HCT116 (cell line): ENCODE results near the gene NARS2. TPM values are rescaled to one million over a fixed set of nuclear protein-coding genes. Genes with fewer than 3 reads are reported as not detected.

Source experiments
- ATAC-seq: fragments of 200-7000 bp; cut with Tn5 transposase; 2 replicates; pipeline ENCODE4 v1.9.1; 2020; ENCODE audit warnings: mild to moderate bottlenecking, moderate library complexity
- BruUV-seq: library from RNA; stranded (reverse); fragments of 400-500 nt; replicated peaks from 2 replicates; lab custom pipeline; 2021; lab: Mats Ljungman, UMichigan
- CTCF ChIA-PET: fragments of 300-600 bp; sonication (Branson Sonifier 250); formaldehyde crosslinking; loops from one replicate; lab custom pipeline; 2021; ENCODE audit warnings: antibody characterized with exemption; lab: Charles Lee
- POLR2A ChIA-PET: fragments of 300-600, 350-600 bp; sonication (Branson Sonifier 250); formaldehyde crosslinking; loops from one replicate; lab custom pipeline; 2021; ENCODE audit warnings: antibody characterized with exemption; lab: Charles Lee
- RAD21 ChIA-PET, 2 experiments: fragments of 300-600 bp; sonication (Branson Sonifier 250); formaldehyde crosslinking; loops; one replicate each; lab custom pipeline; 2023; ENCODE audit warnings: low total read pairs in 2 of 2; ENCODE audit not compliant: uncharacterized antibody in 2 of 2, unreplicated experiment in 2 of 2, low non-redundant PET in 1 of 2; lab: Charles Lee
- DNase-seq: peaks from one replicate; pipeline ENCODE4 v3.0.0-alpha.2; 2010; ENCODE audit warnings: low read depth, low spot score
- H2AFZ ChIP-seq: fragments of 200-600 bp; shearing (Covaris generic), sonication (generic); 2 replicates; pipeline ENCODE4 v1.6.1; 2017; ENCODE audit warnings: low read depth, mixed run types, mixed read lengths, antibody characterized with exemption, low read length; ENCODE audit not compliant: poor library complexity, severe bottlenecking
- H3K27ac ChIP-seq: 2 replicates; pipeline ENCODE4 v1.5.1; 2012; ENCODE audit warnings: low read depth, low read length
- H3K27me3 ChIP-seq: fragments of 200-600 bp; sonication (generic); 2 replicates; pipeline ENCODE4 v1.6.1; 2016; ENCODE audit warnings: mixed run types, low read length, mixed read lengths; ENCODE audit not compliant: insufficient read depth
- H3K36me3 ChIP-seq, 2 experiments: fragments of 200-500 bp in 1 of 2; fragments of 200-600 bp in 1 of 2; sonication (Bioruptor generic) in 1 of 2; sonication (generic) in 1 of 2; 2 replicates each; pipeline versions ENCODE4 v1.5.1 to v1.6.1; 2014 to 2016; ENCODE audit warnings: low read length in 2 of 2, inconsistent platforms in 1 of 2, mixed read lengths in 1 of 2, mixed run types in 1 of 2; ENCODE audit not compliant: insufficient read depth in 2 of 2, control insufficient read depth in 1 of 2
- H3K4me1 ChIP-seq, 2 experiments: fragments of 200-600 bp in 1 of 2; sonication (generic) in 1 of 2; 2 replicates each; pipeline versions ENCODE4 v1.5.1 to v1.6.1; 2012 to 2017; ENCODE audit warnings: low read length in 2 of 2, inconsistent platforms in 1 of 2, mild to moderate bottlenecking in 1 of 2, mixed read lengths in 1 of 2, mixed run types in 1 of 2, moderate library complexity in 1 of 2; ENCODE audit not compliant: insufficient read depth in 2 of 2, control insufficient read depth in 1 of 2
- H3K4me2 ChIP-seq: fragments of 200-600 bp; sonication (generic); 2 replicates; pipeline ENCODE4 v1.6.1; 2017; ENCODE audit warnings: mixed run types, low read length, mixed read lengths
- H3K4me3 ChIP-seq, 2 experiments: fragments of 200-600 bp in 1 of 2; sonication (generic) in 1 of 2; replicated peaks in 1 of 2; 2 replicates each; pipeline ENCODE4 v1.5.1; 2011 to 2016; ENCODE audit warnings: low read length in 2 of 2, control low read depth in 1 of 2, low read depth in 1 of 2, mild to moderate bottlenecking in 1 of 2, mixed read lengths in 1 of 2, mixed run types in 1 of 2
- H3K79me2 ChIP-seq: fragments of 200-600 bp; sonication (generic); 2 replicates; pipeline ENCODE4 v1.6.1; 2017; ENCODE audit warnings: mild to moderate bottlenecking, mixed run types, low read length, moderate library complexity, mixed read lengths; ENCODE audit not compliant: insufficient read depth
- H3K9ac ChIP-seq: fragments of 200-600 bp; sonication (generic); 2 replicates; pipeline ENCODE4 v1.6.1; 2016; ENCODE audit warnings: low read length, mixed read lengths
- H3K9me2 ChIP-seq: fragments of 200-600 bp; sonication (generic), shearing (Covaris generic); 2 replicates; pipeline ENCODE4 v1.6.1; 2017; ENCODE audit warnings: mixed run types, mild to moderate bottlenecking, moderate library complexity; ENCODE audit not compliant: insufficient read depth
- H3K9me3 ChIP-seq, 2 experiments: fragments of 200-500 bp in 1 of 2; fragments of 200-600 bp in 1 of 2; sonication (Bioruptor generic) in 1 of 2; sonication (generic) in 1 of 2; 2 replicates each; pipeline ENCODE4 v1.6.1; 2014 to 2017; ENCODE audit warnings: low read length in 2 of 2, mixed read lengths in 2 of 2, inconsistent platforms in 1 of 2, low read depth in 1 of 2, mild to moderate bottlenecking in 1 of 2, mixed run types in 1 of 2, moderate library complexity in 1 of 2; ENCODE audit not compliant: control insufficient read depth in 1 of 2, insufficient read depth in 1 of 2
- H4K20me1 ChIP-seq: fragments of 200-600 bp; sonication (generic), shearing (Covaris generic); 2 replicates; pipeline ENCODE4 v1.6.1; 2017; ENCODE audit warnings: mixed run types, mild to moderate bottlenecking, moderate library complexity; ENCODE audit not compliant: insufficient read depth
- CBX3 ChIP-seq: IDR thresholded peaks from 2 replicates; pipeline ENCODE4 v1.6.1; 2012; ENCODE audit warnings: low read depth
- ELF1 ChIP-seq: IDR thresholded peaks from 2 replicates; pipeline ENCODE4 v1.6.1; 2012; ENCODE audit warnings: low read depth, borderline replicate concordance
- EZH2 ChIP-seq: fragments of 200-600 bp; sonication (generic); IDR thresholded peaks from 2 replicates; pipeline ENCODE4 v1.6.1; 2017; ENCODE audit warnings: antibody characterized with exemption, mixed run types
- EZH2phosphoT487 ChIP-seq: fragments of 200-600 bp; IDR thresholded peaks from 2 replicates; pipeline ENCODE4 v1.6.1; 2018; ENCODE audit warnings: antibody characterized with exemption, borderline replicate concordance
- FOSL1 ChIP-seq: IDR thresholded peaks from 2 replicates; pipeline ENCODE4 v1.6.1; 2012; ENCODE audit warnings: low read depth
- JUND ChIP-seq: IDR thresholded peaks from 2 replicates; pipeline ENCODE4 v1.6.1; 2012
- POLR2AphosphoS5 ChIP-seq: IDR thresholded peaks from 2 replicates; pipeline ENCODE4 v1.6.1; 2011; ENCODE audit warnings: mild to moderate bottlenecking, low read depth, low read length, moderate library complexity
- RAD21 ChIP-seq: IDR thresholded peaks from 2 replicates; pipeline ENCODE4 v1.6.1; 2012; ENCODE audit warnings: low read depth, mild to moderate bottlenecking
- SP1 ChIP-seq: IDR thresholded peaks from 2 replicates; pipeline ENCODE4 v1.6.1; 2012; ENCODE audit warnings: low read depth
- TCF7L2 ChIP-seq: IDR thresholded peaks from 2 replicates; pipeline ENCODE4 v1.7.0; 2011; ENCODE audit warnings: borderline replicate concordance, inconsistent platforms; ENCODE audit not compliant: insufficient read depth, insufficient read length; ENCODE audit errors: extremely low read depth
- ZFX ChIP-seq: fragments of 450-650 bp; IDR thresholded peaks from 2 replicates; pipeline ENCODE4 v1.6.1; 2017
- intact Hi-C: fragments of 100-400 bp; cut with micrococcal nuclease; formaldehyde crosslinking; loops from 2 replicates; pipeline ENCODE4 v1.10.0; 2022
- total RNA-seq: library from RNA; stranded (reverse); gene quantifications from one replicate; pipeline ENCODE4 v1.2.1, GENCODE V29; 2021; ENCODE audit not compliant: unreplicated experiment
- TF ChIP-seq, protein P1 (sequence below): IDR thresholded peaks from 2 replicates; pipeline ENCODE4 v1.6.1; 2012
- TF ChIP-seq, protein P2 (sequence below), 3 experiments: fragments of 200-600 bp in 1 of 3; sonication (generic) in 1 of 3; IDR thresholded peaks in 2 of 3; conservative IDR thresholded peaks in 1 of 3; 2 replicates each; pipeline ENCODE4 v1.5.1; 2012 to 2017; ENCODE audit warnings: low read depth in 2 of 3, low read length in 2 of 3, antibody characterized with exemption in 1 of 3, borderline replicate concordance in 1 of 3, control low read depth in 1 of 3, mild to moderate bottlenecking in 1 of 3, mixed read lengths in 1 of 3, mixed run types in 1 of 3, moderate library complexity in 1 of 3; ENCODE audit not compliant: insufficient read depth in 1 of 3
- TF ChIP-seq, protein P3 (sequence below): IDR thresholded peaks from 2 replicates; pipeline ENCODE4 v1.6.1; 2012; ENCODE audit warnings: low read depth
- TF ChIP-seq, protein P4 (sequence below): IDR thresholded peaks from 2 replicates; pipeline ENCODE4 v1.6.1; 2011; ENCODE audit warnings: mild to moderate bottlenecking, low read length, moderate library complexity; ENCODE audit not compliant: insufficient replicate concordance; ENCODE audit errors: extremely low read depth

Gene NARS2
- total RNA-seq, 1 experiment from 2014 or later: 26.0 TPM

DNA sequence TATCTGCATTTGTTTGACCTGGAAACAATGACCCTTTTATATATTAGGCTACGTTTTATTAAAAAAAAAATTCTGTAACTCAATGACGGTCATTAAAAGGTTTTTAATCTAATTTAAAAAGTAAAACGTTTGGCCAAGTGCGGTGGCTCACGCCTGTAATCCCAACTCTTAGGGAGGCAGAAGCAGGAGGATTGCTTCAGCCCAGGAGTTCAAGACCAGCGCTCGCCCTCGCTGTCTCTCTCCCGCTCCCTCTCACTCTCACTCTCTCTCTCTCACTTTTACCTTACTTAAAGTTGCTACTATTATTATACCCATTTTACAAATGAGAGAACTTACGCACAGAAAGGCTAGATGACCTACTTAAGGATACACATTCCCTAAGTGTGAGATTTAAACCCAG is 814 bp upstream of the NARS2 start:
- ChIA-PET RAD21 (no interaction called here), CTCF (interaction anchor here (3.7 kb wide), 1 partner anchor 11 kb away, joined by 29 read pairs; no protein-coding TSS in a partner anchor), POLR2A (no interaction called here)
- H3K27me3 ChIP-seq: no peaks in the 10 kb centered on the region
- H3K4me3 ChIP-seq: peak overlapping the region; percentile 88 to 92
- H3K27ac ChIP-seq: no peak overlapping the region
- peak overlapping the region; percentile 98 for H2AFZ ChIP-seq
- H4K20me1 ChIP-seq: no peaks in the 10 kb centered on the region
- DNase-seq (no peak), ATAC-seq (no peak)
- peaks cover 0 to 12% of the 10 kb centered on the region in 2 experiments; a peak in 1 of 4 replicates for H3K4me1 ChIP-seq
- H3K4me2 ChIP-seq: peak overlapping the region; percentile 79
- H3K36me3 ChIP-seq: peaks cover 3 to 6% of the 10 kb centered on the region in 2 experiments; a peak in 2 of 4 replicates
- H3K79me2 ChIP-seq: peaks cover 29% of the 10 kb centered on the region
- no peaks in the 10 kb centered on the region for H3K9me3 ChIP-seq
- TF ChIP-seq, protein P1, sequence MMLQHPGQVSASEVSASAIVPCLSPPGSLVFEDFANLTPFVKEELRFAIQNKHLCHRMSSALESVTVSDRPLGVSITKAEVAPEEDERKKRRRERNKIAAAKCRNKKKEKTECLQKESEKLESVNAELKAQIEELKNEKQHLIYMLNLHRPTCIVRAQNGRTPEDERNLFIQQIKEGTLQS: no peak
- no peak for TF ChIP-seq RAD21
- TF ChIP-seq CBX3: no peak
- TF ChIP-seq, protein P2, sequence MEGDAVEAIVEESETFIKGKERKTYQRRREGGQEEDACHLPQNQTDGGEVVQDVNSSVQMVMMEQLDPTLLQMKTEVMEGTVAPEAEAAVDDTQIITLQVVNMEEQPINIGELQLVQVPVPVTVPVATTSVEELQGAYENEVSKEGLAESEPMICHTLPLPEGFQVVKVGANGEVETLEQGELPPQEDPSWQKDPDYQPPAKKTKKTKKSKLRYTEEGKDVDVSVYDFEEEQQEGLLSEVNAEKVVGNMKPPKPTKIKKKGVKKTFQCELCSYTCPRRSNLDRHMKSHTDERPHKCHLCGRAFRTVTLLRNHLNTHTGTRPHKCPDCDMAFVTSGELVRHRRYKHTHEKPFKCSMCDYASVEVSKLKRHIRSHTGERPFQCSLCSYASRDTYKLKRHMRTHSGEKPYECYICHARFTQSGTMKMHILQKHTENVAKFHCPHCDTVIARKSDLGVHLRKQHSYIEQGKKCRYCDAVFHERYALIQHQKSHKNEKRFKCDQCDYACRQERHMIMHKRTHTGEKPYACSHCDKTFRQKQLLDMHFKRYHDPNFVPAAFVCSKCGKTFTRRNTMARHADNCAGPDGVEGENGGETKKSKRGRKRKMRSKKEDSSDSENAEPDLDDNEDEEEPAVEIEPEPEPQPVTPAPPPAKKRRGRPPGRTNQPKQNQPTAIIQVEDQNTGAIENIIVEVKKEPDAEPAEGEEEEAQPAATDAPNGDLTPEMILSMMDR (IDR thresholded peaks at IDR 0.05 in 2 of 3, conservative IDR thresholded peaks at IDR 0.05 in 1 of 3; ENCODE audit: borderline replicate concordance in 1 of 3, insufficient read depth in 1 of 3, low read depth in 2 of 3, low read length in 2 of 3): no peak
- TF ChIP-seq ELF1: no peak
- no peak for TF ChIP-seq POLR2AphosphoS5
- TF ChIP-seq FOSL1: no peak
- TF ChIP-seq JUND: no peak
- TF ChIP-seq ZFX: no peak
- TF ChIP-seq TCF7L2: no peak
- TF ChIP-seq, protein P3, sequence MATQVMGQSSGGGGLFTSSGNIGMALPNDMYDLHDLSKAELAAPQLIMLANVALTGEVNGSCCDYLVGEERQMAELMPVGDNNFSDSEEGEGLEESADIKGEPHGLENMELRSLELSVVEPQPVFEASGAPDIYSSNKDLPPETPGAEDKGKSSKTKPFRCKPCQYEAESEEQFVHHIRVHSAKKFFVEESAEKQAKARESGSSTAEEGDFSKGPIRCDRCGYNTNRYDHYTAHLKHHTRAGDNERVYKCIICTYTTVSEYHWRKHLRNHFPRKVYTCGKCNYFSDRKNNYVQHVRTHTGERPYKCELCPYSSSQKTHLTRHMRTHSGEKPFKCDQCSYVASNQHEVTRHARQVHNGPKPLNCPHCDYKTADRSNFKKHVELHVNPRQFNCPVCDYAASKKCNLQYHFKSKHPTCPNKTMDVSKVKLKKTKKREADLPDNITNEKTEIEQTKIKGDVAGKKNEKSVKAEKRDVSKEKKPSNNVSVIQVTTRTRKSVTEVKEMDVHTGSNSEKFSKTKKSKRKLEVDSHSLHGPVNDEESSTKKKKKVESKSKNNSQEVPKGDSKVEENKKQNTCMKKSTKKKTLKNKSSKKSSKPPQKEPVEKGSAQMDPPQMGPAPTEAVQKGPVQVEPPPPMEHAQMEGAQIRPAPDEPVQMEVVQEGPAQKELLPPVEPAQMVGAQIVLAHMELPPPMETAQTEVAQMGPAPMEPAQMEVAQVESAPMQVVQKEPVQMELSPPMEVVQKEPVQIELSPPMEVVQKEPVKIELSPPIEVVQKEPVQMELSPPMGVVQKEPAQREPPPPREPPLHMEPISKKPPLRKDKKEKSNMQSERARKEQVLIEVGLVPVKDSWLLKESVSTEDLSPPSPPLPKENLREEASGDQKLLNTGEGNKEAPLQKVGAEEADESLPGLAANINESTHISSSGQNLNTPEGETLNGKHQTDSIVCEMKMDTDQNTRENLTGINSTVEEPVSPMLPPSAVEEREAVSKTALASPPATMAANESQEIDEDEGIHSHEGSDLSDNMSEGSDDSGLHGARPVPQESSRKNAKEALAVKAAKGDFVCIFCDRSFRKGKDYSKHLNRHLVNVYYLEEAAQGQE: no peak
- no peak for TF ChIP-seq EZH2
- TF ChIP-seq, protein P4, sequence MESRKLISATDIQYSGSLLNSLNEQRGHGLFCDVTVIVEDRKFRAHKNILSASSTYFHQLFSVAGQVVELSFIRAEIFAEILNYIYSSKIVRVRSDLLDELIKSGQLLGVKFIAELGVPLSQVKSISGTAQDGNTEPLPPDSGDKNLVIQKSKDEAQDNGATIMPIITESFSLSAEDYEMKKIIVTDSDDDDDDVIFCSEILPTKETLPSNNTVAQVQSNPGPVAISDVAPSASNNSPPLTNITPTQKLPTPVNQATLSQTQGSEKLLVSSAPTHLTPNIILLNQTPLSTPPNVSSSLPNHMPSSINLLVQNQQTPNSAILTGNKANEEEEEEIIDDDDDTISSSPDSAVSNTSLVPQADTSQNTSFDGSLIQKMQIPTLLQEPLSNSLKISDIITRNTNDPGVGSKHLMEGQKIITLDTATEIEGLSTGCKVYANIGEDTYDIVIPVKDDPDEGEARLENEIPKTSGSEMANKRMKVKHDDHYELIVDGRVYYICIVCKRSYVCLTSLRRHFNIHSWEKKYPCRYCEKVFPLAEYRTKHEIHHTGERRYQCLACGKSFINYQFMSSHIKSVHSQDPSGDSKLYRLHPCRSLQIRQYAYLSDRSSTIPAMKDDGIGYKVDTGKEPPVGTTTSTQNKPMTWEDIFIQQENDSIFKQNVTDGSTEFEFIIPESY: no peak
- no peak for TF ChIP-seq SP1
- TF ChIP-seq EZH2phosphoT487: no peak
- no TSS peak for BruUV-seq
- H3K9me2 ChIP-seq: no peaks in the 10 kb centered on the region
- H3K9ac ChIP-seq: no peak overlapping the region
- intact Hi-C loops: no loop called here
